Measurements from ENCODE around the gene FAM241A. TPM values are rescaled to one million over a fixed set of nuclear protein-coding genes. Genes with fewer than 3 reads are reported as not detected.

FAM241A gene
- total and polyA plus RNA-seq, 2 donors = 3.9 to 4.7 TPM

- WGBS = under 1% methylated on average over 52 of the region's 52 CpGs
- peak; percentile 80 for DNase-seq (ENCODE audit: extremely low spot score)
- Histone ChIP-seq H3K27ac (ENCODE audit: low read depth) (peak overlapping the region; percentile 93), H3K36me3 (ENCODE audit: insufficient read depth) (no peaks in the 10 kb centered on the region), H3K4me1 (ENCODE audit: insufficient read depth) (no peaks in the 10 kb centered on the region), H3K4me3 (ENCODE audit: low read depth, low read length) (peak overlapping the region; percentile 75)
Observed at GRCh38 chr4:112230879-112231778, 85.9 kb downstream of the FAM241A start.

GRCh38 chr4:112231779-112232713 lies 86.8 kb downstream of the FAM241A start, which contains the start of gene AP1AR:
Gene AP1AR, plus strand, starts transcription at chr4:112231787. Its CDS starts 305 bp downstream, at chr4:112232092.
- WGBS = under 1% methylated on average over 70 of the region's 70 CpGs
- no peaks in the 10 kb centered on the region for H3K4me1 ChIP-seq (ENCODE audit: insufficient read depth)
- H3K27ac ChIP-seq (ENCODE audit: low read depth) = peak within 1 kb of the TSS; percentile 93
- H3K36me3 ChIP-seq (ENCODE audit: insufficient read depth) = no peaks in the 10 kb centered on the region
- peak within 1 kb of the TSS; percentile 75 for H3K4me3 ChIP-seq (ENCODE audit: low read depth, low read length)
- DNase-seq (ENCODE audit: extremely low spot score) = peak; percentile 67

- H3K36me3 ChIP-seq (ENCODE audit: insufficient read depth) = no peaks in the 10 kb centered on the region
- peak; percentile 54 for DNase-seq (ENCODE audit: extremely low spot score)
- no peaks in the 10 kb centered on the region for H3K4me1 ChIP-seq (ENCODE audit: insufficient read depth)
- WGBS = 53% methylated on average over 3 of the region's 3 CpGs
- no peak overlapping the region for H3K4me3 ChIP-seq (ENCODE audit: low read depth, low read length)
- no peak overlapping the region for H3K27ac ChIP-seq (ENCODE audit: low read depth)
Observed at GRCh38 chr4:112234952-112235609, 89.8 kb downstream of the FAM241A start.

GRCh38 chr4:112236040-112236439 lies 90.8 kb downstream of the FAM241A start:
- WGBS = 89% methylated on average over 2 of the region's 2 CpGs
- H3K36me3 ChIP-seq (ENCODE audit: insufficient read depth) = no peaks in the 10 kb centered on the region
- H3K27ac ChIP-seq (ENCODE audit: low read depth) = no peak overlapping the region
- H3K4me3 ChIP-seq (ENCODE audit: low read depth, low read length) = no peak overlapping the region
- no peaks in the 10 kb centered on the region for H3K4me1 ChIP-seq (ENCODE audit: insufficient read depth)
- no peak for DNase-seq (ENCODE audit: extremely low spot score)

GRCh38 chr4:112238833-112239232 lies 93.6 kb downstream of the FAM241A start:
- DNase-seq (ENCODE audit: extremely low spot score) = no peak
- Histone ChIP-seq H3K27ac (ENCODE audit: low read depth) (no peak overlapping the region), H3K36me3 (ENCODE audit: insufficient read depth) (no peaks in the 10 kb centered on the region), H3K4me1 (ENCODE audit: insufficient read depth) (no peaks in the 10 kb centered on the region), H3K4me3 (ENCODE audit: low read depth, low read length) (no peak overlapping the region)
- 97% methylated on average over 2 of the region's 2 CpGs for WGBS

Other genes with a start within 250 kb of the FAM241A start
- gene AP1AR, start 86.3 kb downstream of the FAM241A start, total RNA-seq = 29.1 TPM
- 21.9 TPM for gene AP1AR, start 86.3 kb downstream of the FAM241A start, polyA plus RNA-seq
- 10.1 TPM for gene TIFA, start 140.4 kb downstream of the FAM241A start, total RNA-seq
- gene TIFA, start 140.4 kb downstream of the FAM241A start, polyA plus RNA-seq = 5.4 TPM
- gene ALPK1, start 151.9 kb downstream of the FAM241A start, total RNA-seq = 34.0 TPM
- 11.8 TPM for gene ALPK1, start 151.9 kb downstream of the FAM241A start, polyA plus RNA-seq